ENCODE data around the gene COL5A3. TPM values are rescaled to one million over a fixed set of nuclear protein-coding genes. Genes with fewer than 3 reads are reported as not detected.

Gene COL5A3
- total and polyA plus RNA-seq, 4 donors = 0.14 to 4.9 (median 0.76) TPM

DNA sequence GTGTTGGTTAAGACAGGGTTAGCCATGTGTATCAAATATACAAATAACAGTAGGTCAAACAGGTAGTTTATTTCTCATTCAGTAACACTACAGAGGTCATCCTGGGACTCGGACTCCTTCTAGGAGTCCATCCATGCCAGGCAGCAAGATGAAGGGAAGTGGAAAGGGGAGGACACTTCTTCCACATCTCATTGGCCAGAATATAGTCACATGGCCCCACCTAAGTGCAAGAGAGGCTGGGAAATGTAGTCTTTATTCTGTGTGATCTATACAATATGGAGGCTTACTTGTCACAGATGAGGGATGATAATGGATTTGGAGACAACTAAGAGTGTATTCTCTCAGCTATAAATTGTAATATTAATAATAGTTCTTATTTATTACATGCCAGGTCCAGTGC, 34.1 kb upstream of the COL5A3 start:
- peaks cover 0 to 32% (median 17%) of the 10 kb centered on the region in 4 donors for H3K36me3 ChIP-seq (ENCODE audit: control insufficient read depth in 4 of 4, insufficient read depth in 3 of 4, low read depth in 1 of 4, low read length in 3 of 4)
- 90% methylated on average over 1 of the region's 1 CpG for WGBS
- no peaks in the 10 kb centered on the region for H3K4me1 ChIP-seq (ENCODE audit: control insufficient read depth in 4 of 4, insufficient read depth in 4 of 4, low read length in 3 of 4)
- no peaks in the 10 kb centered on the region for H3K27me3 ChIP-seq (ENCODE audit: control insufficient read depth in 4 of 4, insufficient read depth in 4 of 4, low read length in 3 of 4)
- no peak overlapping the region for H3K9ac ChIP-seq (ENCODE audit: low read depth in 1 of 2, low read length in 2 of 2)
- peaks cover 0 to 14% (median 11%) of the 10 kb centered on the region in 4 donors for H3K9me3 ChIP-seq (ENCODE audit: control insufficient read depth in 4 of 4, low read length in 3 of 4)
- DNase-seq (ENCODE audit: low spot score) = no peak
- TF ChIP-seq, protein P1, sequence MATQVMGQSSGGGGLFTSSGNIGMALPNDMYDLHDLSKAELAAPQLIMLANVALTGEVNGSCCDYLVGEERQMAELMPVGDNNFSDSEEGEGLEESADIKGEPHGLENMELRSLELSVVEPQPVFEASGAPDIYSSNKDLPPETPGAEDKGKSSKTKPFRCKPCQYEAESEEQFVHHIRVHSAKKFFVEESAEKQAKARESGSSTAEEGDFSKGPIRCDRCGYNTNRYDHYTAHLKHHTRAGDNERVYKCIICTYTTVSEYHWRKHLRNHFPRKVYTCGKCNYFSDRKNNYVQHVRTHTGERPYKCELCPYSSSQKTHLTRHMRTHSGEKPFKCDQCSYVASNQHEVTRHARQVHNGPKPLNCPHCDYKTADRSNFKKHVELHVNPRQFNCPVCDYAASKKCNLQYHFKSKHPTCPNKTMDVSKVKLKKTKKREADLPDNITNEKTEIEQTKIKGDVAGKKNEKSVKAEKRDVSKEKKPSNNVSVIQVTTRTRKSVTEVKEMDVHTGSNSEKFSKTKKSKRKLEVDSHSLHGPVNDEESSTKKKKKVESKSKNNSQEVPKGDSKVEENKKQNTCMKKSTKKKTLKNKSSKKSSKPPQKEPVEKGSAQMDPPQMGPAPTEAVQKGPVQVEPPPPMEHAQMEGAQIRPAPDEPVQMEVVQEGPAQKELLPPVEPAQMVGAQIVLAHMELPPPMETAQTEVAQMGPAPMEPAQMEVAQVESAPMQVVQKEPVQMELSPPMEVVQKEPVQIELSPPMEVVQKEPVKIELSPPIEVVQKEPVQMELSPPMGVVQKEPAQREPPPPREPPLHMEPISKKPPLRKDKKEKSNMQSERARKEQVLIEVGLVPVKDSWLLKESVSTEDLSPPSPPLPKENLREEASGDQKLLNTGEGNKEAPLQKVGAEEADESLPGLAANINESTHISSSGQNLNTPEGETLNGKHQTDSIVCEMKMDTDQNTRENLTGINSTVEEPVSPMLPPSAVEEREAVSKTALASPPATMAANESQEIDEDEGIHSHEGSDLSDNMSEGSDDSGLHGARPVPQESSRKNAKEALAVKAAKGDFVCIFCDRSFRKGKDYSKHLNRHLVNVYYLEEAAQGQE (IDR thresholded peaks at IDR 0.05) = no peak
- H3K4me3 ChIP-seq (ENCODE audit: low read depth in 1 of 3, low read length in 3 of 3) = no peak overlapping the region
- H3K27ac ChIP-seq (ENCODE audit: low read depth in 1 of 2, low read length in 2 of 2) = no peak overlapping the region

- TF ChIP-seq GABPA (IDR thresholded peaks at IDR 0.05 in 1 of 2, conservative IDR thresholded peaks at IDR 0.05 in 1 of 2) (no peak), TAF1 (conservative IDR thresholded peaks at IDR 0.05) (no peak), HNF4G (IDR thresholded peaks at IDR 0.05) (no peak), EGR1 (IDR thresholded peaks at IDR 0.05; ENCODE audit: low read depth in 2 of 2) (no peak), HNF4A (conservative IDR thresholded peaks at IDR 0.05) (no peak), NR2F2 (IDR thresholded peaks at IDR 0.05) (no peak), YY1 (IDR thresholded peaks at IDR 0.05) (no peak), RXRA (IDR thresholded peaks at IDR 0.05) (no peak), FOXA1 (IDR thresholded peaks at IDR 0.05) (no peak)
- TF ChIP-seq, protein P1 (IDR thresholded peaks at IDR 0.05) = no peak
- TF ChIP-seq, protein P2, sequence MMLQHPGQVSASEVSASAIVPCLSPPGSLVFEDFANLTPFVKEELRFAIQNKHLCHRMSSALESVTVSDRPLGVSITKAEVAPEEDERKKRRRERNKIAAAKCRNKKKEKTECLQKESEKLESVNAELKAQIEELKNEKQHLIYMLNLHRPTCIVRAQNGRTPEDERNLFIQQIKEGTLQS (IDR thresholded peaks at IDR 0.05) = no peak
- TF ChIP-seq, protein P3, sequence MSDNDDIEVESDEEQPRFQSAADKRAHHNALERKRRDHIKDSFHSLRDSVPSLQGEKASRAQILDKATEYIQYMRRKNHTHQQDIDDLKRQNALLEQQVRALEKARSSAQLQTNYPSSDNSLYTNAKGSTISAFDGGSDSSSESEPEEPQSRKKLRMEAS (IDR thresholded peaks at IDR 0.05) = no peak
- H3K9me3 ChIP-seq (ENCODE audit: control insufficient read depth in 4 of 4, low read length in 3 of 4) = peaks cover 0 to 14% (median 11%) of the 10 kb centered on the region in 4 donors
- no peak overlapping the region for H3K27ac ChIP-seq (ENCODE audit: low read depth in 1 of 2, low read length in 2 of 2)
- peaks cover 0 to 5% (median under 1%) of the 10 kb centered on the region in 4 donors for H3K4me1 ChIP-seq (ENCODE audit: control insufficient read depth in 4 of 4, insufficient read depth in 4 of 4, low read length in 3 of 4)
- 84% methylated on average over 4 of the region's 4 CpGs for WGBS
- H3K4me3 ChIP-seq (ENCODE audit: low read depth in 1 of 3, low read length in 3 of 3) = no peak overlapping the region
- peaks cover 0 to 32% (median 17%) of the 10 kb centered on the region in 4 donors for H3K36me3 ChIP-seq (ENCODE audit: control insufficient read depth in 4 of 4, insufficient read depth in 3 of 4, low read depth in 1 of 4, low read length in 3 of 4)
- H3K9ac ChIP-seq (ENCODE audit: low read depth in 1 of 2, low read length in 2 of 2) = no peak overlapping the region
- DNase-seq (ENCODE audit: low spot score) = no peak
- no peaks in the 10 kb centered on the region for H3K27me3 ChIP-seq (ENCODE audit: control insufficient read depth in 4 of 4, insufficient read depth in 4 of 4, low read length in 3 of 4)
Measured at GRCh38 chr19:10043286-10043927, 33.1 kb upstream of the COL5A3 start.
